Activated CD4-positive, CD25-positive, alpha-beta regulatory T cell (primary cell): ENCODE results near the gene MR1.
A peak's percentile ranks its signal among the peaks of the same experiment; 100 is the strongest.

Experiments
- DNase-seq, 4 experiments: peaks; one replicate each; lab custom pipeline; 2025; lab: John Stamatoyannopoulos, UW

The MR1 gene

DNA sequence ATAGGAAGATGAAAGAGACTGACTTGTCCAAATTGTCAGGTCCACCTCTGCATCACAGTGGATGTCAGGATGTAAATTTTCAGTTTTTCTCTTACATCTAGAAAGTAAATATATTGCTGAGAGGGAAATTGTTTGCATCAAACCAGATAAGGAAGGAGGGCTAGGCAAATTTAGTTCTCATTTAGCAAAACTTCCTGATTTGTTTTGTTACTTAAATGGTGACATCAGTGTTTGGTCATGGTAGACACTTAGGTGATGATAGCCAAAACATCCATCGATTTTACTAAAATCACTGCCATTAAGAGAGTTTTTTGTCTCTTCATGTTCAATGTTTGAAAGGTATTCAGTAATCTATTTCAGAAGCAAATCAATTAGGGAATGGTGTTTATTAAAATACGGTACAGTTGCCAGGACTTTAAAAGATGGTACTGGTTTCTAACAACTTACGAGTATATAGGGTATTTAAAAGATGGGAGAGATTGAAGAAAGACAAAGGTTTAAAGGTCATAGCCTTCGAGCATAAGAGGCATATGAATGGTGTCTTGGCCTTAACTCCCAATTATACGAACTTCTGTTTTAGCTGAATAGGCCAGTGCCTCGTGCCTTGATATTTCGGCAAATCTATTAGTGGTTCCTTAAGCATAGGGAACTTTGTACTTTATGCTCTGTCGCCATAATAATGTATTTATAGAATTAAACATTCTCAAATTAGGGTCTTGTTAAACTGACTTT, 57.7 kb downstream of the MR1 start:
- no peak for DNase-seq

DNA sequence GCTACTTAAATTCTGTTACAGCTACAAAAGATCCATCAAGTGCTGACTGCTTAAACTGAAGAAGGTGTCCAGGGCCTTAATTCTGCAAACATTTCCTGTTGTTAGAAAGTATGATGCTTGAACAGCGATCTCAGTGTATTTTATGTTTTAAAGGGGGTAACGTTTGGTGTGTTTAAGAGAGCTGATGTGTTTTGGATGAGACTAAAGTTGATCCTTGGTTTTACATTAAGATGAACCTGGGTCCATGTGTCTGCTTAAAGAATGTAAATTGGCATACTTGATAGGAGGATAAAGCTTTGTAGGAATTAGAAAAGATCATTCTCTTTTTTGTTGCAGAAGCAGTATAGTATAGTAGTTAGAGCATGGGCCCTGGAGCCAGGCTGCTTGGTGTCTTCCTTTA, 58.3 kb downstream of the MR1 start:
- DNase-seq, result no peak

DNA sequence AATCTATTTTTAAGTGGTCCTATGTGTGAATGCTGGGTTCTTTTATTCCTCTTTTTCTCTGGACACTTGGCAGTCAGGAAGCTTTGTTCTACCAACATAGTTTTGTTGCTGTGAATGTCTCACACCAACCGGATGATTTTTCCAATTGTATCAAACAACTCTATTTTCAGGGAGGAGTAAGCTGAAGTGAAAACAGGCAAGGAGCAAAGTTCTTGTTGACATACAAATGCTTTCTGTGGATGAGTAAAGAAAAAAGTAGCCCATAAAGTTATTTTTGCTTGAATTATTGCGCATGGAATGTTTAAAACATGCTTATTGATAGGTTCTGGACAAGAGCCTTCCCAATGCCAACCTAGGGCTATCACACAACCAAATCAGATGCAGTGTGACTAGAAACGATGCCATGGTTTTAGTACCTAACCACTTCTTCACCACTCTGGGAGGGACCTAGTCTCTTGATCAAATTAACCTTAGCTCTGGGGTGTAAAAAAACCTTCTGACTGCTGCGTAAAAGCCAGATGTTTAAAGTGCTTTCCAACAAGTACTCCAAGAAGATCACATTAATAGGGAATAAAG, 59.2 kb downstream of the MR1 start:
- DNase-seq, result no peak

DNA sequence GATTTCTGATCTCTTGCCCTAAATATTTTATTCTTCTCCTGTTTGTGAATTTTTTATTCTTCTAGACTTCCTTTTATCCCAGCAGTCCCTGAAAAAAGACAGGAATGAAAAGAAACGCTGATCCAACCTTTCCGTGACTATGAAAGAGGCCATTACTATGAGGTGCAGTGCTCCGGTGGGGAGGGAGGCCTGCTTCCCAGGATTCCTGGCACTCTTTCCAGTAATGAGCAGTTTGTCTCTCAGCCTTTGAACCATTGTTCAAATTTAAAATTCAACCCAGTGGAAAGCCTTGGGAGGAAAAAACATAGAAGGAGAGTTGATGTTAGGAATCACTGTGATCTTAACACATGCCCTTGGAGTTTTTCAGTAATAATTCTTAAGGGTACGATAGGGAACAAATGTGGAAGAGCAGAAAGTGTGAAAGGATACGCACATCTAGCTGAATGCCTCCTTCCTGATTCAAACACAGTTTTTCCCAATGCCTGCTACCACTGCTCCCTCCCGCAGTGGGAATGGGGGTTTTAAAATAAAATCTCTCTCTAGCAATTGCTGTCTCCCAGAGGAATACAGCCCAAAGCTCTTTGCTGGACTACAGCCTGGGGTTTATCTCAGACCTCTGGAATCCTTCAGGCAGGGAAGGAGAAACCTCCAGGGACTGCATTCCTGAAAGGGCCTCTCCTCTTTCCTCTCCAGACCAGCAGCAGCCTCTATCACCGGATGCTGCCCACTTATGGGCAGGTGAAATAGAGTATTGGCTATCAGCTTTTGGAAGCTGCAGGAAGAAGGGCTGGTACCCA, 60.8 kb downstream of the MR1 start:
- no peak for DNase-seq

DNA sequence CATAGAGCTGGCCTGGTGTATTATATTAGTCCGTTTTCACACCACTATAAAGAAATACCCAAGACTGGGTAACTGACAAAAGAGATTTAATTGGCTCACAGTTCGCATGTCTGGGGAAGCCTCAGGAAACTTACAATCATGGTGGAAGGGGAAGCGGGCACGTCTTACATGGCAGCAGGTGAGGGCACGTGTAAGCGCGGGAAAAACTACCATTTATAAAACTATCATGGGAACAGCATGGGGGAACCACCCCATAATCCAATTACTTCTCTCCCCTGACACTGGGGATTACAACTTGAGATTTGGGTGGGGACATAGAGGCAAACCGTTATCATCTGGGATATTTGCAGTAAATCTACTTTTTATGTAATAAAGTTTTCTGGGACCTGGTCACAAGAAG, 61.5 kb downstream of the MR1 start:
- no peak for DNase-seq

DNA sequence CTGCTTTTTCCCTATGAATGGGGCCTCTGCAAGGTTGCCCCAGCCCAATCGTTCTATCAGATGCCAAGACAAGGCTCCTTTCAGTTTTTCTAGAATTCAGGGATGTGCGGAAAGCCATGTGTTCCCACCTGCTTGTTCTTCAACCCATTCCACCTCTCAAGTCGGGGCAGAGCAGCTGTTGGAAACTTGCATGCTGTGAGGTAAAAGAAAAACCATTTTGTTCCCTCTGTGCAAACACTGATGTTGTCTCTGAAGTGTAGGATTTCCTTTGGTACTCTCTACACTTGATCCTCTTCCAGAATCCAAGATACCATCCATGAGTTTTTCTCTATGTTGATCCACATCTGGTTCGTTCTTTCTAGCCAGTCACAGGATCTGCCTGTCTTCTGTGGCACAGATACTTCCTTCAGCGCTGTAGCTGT, 62.0 kb downstream of the MR1 start:
- DNase-seq, result no peak

DNA sequence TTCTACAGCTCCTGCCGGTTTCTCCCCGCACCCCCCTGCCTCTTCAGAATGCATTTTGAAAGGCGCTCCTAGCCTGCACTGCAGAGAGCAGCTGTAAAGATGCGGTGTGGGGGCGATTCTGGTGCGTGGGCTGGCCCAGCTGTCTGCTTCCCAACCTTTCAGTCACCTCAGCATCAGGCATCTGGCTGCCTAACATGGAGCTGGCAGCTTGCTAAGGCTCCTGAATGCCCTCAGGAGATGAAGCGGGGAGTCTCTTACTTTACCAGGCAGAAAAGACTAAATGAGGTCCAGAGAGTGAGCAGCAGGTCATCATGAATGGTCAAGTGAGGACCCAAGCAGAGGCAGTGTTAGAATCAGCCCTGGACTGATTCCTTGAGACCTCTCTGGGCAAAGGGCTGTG, 63.5 kb downstream of the MR1 start:
- no peak for DNase-seq

DNA sequence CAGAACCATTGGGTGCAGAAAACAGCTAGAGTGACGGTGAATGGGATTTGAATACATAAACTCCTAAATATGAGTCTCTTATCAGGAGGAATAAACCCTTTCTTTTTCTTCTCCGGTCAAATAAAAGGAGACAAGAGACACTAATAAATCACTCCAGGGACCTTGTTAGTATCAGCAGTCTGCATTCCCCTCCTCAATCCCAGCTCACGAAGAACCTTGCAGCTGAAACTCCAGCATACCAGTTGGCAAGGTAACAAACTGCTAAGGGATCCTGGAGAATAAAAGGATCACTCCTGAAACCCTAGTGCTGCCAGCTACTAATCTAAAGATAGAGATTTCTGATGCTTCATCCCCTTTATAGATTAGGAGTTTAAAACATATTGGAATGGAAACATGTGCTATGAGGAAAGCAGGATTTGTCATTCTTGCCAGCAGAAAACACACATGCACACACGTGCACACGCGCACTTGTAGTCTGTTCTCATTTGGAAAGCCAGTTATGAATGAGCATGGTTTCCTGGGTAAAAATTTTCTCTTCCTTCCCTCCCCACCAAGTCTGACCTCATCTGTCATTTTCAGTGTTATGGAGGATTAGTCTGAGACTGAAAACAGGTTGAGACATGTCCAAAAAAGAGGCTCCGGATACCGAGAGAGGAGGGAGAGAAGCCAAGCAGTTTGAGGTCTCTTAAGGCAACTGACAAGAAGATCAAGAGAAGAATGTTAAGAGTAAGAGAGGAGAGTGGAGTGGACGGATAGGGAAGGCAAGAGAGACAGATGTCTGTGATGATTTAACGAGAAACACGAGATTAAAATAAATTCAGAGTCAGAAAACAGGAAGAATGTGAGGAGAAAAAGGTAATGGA, 65.6 kb downstream of the MR1 start:
- DNase-seq, result no peak

DNA sequence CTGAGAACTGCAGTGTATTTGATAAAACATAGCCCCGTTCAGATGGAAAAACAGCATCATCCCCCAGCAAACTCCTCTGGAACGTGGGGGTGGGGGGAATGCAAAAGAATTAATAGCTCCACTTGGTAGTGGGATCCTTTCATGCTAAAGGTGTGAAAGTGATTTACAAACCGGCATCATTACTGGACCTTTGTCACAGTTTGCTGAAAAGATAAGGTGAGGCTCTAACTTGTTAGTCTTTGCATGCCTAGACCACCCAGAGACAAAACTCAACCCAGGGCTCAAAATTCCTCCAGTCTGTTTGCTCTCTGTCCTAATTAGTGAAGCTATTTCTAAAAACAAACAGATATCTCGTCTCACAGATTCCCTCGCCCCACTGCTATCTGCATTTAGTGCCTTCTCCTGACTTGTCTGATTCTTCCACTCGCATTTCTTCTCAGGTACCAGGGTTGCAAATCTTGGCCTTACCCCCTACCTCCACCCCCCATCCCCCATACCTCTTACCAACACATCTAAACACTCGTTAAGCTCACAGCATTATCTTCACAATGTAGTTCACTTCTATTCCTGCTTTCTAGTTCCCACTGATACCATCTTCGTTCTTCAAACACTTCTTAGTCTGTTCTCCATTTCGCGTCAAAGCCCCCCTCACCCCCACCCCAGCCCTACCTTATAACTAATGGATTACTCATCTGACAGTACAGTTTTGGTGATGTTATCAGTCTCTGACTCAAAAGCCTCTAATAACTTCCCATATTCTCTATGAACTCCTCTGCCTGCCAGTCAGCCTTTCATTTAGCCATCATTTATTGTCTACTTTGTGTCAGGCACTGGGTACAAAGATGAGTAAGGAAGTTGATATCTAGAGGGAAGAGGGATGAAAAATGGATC, 66.5 kb downstream of the MR1 start:
- DNase-seq, result peak in 1 of 4 experiments; percentile 9

DNA sequence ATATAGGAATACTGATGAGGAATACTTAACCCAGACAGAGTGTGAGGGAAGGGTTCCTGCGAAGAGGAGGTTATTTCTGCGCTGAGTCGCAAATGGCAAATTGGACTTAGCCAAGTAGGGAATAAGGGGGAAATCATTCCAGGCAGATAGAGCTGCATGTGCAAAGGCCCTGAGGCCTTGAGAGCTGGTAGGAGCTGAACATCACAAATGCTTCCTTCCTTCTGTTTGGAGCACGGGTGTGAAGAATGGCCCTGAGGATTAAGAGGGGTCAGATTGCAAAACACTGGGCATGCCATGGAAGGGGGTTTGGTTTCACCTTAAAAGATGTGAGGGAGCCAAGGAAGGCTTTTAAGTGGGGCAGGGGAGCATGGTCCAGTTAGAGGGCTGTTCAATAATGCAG, 67.2 kb downstream of the MR1 start:
- no peak for DNase-seq

DNA sequence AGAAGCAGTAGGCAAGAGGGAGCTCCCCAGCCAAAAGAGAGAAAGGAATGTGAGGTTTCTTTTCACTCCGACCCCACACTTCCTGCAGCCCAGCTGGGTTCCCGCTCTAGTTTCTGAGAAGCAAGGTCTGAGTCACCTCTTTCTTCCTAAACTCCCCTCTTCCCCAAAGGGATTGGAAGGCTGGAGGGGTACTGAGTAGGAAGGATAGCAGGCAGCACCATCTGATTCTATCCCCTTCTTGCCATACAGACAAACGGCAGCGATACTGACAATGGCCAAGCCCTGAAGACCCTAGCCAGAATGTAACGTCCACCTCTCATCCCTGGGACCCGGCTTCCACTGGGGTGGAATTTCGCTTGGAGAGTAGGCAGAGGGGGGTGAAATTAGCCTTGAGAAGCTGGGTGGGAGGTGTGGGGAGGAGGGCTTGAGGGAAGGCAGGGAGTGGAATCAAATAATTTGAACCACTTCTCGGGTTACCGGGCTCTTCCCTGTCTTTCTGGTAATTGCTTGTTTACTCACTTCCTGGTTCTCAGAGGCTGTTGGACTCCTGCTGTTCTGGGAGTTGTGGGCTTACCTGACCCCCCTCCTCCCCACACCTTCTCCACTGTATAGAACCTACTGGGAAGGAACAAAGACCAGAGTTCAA, 67.9 kb downstream of the MR1 start:
- no peak for DNase-seq

DNA sequence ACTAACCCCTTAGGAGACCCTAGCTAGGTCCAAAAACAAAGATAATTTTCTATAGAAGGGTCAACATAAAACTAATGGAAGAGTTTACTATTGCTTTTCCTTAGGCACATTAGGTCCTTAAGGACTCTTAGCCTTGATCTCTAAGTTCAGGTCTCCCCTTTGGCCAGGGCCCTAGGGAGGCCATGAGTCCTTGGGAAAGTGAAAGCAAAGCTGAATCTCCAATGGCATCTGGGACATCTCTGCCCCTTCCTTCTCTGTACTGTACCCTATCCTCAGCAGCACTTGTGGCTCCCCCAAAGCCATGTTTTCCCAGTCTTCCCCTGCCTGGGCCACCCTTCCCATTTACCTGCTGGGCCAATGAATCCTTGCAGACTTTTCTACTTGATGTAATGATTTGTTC, 69.1 kb downstream of the MR1 start:
- DNase-seq, result no peak

DNA sequence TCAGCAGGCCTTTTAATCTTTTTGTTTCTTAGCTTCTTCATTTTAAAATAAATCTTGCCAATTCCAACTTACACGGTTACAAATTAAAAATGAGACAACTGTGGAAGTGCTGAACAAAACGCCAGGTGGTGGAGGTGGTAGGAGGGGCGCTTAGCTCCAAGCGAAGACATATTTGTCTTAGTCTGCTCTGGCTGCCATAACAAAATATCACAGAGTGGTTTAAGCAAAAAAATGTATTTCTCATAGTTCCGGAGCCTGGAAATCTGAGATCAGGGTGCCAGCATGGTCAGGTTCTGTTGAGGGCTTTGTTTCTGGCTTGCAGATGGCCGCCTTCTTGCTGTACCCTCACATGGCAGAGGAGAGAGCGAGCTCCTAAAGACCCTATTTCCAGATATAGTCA, 69.6 kb downstream of the MR1 start:
- no peak for DNase-seq

DNA sequence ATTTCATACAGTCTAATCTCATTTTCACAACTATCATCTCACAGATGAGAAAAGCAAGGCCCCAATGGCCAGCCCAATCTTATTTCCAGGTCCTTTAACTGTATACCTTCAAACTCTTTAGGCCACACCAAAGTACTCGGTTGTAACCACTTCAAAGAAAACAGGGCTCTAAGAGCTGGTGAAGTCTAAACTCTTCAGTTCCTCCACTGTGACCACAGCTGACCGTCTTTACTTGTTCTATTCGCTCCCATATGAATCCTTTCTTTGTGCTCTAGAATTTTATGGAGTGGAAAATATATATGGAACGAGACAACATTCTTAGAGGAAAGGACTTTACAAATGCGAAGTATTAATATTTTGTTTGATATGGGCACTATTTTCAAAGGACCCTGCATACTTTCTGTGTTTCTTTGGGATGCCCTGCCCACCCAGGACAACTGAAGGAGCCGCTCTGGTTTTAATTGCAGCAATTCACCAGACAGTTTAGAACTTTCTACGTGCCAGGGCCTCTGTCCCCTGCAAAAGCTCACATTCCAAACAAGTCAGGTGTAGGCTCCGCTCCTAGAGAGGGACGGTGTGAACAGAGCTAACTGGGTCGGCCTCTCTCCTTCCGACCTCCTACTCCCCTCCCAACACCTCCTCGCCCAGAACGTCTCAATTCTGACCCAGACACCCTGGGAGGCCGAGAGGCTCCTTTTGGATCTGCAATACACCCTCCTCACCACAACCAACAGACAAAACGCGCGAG, 70.4 kb downstream of the MR1 start:
- DNase-seq, result no peak

DNA sequence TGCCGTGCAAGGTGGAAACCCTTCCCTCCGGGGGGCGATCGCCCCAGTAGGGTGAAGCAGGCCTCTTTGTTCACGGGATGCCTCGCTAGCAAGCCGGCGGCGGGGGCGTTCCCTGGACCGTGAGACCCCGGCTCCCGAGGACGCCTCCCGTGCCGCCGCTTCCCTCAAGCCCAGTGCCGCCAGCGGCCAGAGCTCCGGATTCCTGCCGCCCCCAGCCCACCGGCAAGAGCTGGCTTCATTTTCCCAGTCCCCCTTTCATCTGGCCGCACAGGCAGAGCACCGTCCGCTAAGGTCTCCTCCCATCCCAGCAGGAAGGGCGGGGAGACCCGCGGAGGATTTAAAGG, 71.0 kb downstream of the MR1 start:
- peak in 3 of 4 experiments; percentile 13 to 14 (median 14) for DNase-seq

DNA sequence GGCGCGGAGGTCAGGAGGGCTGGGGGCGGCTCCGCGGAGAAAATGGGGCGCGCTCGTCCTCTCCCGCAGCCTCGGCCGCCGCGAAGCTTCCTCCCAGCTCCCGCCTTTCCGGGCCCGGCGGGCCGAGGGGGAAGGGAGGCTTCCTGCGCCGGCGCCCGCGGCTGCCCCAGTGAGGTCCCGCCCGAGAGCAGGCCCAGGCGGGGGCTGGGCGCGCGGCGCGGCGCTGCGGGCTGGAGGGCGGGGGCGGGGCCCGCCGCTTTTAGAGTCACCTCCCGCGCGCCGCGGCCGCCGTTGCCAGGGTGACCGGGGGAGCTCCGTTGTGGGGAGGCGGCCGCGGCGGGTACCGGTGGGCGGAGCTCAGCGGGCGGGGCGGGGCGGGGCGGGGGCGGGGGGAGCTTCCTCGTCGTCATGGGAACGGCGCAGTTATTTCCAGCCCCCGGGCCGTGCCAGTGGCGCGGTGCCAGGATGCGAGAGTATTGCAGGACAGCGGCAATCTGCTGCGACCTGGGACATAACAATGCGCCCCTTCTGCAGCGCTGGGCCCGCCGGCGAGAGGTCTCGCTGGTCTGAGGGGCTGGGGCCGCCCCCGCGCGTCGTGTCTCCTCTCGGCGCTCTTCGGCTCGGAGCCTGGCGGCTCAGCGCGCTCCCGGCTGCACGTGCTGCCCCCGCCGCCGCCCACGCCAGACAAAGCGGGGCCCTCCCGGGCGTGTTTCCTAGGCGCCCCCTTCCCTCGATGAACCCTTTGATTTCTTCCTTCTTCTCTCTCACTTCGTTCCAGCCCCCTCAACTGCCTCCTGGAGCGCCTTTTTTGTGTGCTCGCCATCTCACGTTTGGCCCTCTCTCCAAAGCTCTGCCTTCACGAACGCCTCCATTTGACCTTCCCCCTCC, 71.6 kb downstream of the MR1 start:
- DNase-seq, result peak; percentile 82 to 94 (median 90)

DNA sequence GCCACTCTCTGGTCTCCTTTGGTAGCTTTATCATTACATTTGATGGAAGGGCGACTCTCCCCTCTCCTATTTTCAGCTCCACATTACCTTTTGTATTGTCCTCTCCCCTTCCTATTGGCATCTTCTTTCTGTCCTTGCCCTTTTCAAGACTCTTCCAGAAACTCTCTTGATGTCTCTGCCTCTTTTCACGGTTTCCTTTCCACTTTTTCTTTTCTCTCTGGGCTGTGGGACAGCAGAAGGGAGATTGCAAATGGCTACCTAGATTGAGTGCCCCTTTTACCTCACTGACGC, 72.2 kb downstream of the MR1 start:
- no peak for DNase-seq

DNA sequence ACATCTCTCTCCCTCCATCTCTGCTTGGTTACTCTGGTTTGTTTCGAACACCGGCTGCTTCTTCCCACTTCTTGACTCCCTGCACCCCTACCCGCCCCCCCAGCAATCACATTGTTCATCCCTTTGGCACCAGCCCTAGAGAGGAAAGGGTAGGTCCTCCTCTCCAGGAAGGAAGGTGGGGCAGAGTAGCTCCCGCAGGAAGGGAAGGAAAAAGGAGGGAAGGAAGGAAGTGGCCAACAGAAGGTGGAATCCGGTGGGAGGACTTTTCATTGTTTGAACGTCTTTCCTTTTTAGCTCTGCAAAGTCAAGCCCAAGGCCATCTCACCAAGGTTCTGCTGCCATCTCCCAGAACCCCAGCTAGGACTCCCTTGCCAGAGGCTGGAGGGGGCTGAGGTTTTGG, 72.7 kb downstream of the MR1 start:
- no peak for DNase-seq

DNA sequence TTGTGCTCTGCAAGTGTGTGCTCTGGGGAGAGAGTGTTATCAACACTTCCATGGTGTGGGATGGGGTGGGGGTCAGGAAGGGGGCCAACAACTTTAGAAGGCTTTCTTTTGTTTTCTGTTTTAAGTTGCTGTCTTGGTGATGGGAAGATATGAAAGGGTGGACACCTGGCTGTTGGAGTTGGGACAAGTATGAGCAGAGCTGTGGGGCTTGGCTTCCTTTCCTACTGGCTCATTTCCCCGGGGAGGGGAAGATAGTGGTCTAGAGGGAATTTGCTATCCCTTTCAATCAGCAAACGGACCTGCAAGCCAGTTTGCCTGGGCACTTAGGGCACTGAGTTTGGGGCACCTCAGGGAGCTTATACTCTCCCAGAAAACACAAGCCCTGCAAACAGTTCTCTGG, 73.9 kb downstream of the MR1 start:
- no peak for DNase-seq
